NCI-H1105 treated with DMSO at 0.1 percent for 48 hours (cell line): ENCODE measurements around the gene WDR70.
A peak's percentile ranks its signal among the peaks of the same experiment; 100 is the strongest.
"Not testable (repeated sequence)": the region's sequence is repeated elsewhere in the genome, so short reads cannot be mapped to it uniquely, and the experiment has no call there.

ENCODE experiments used
- DNase-seq: peaks from one replicate; lab custom pipeline; 2025; lab: John Stamatoyannopoulos, UW

Gene WDR70

GRCh38 chr5:37379100-37379628 lies at the start of gene WDR70:
Gene WDR70 (plus strand): TSS chr5:37379318. CDS start chr5:37379368, 50 bp downstream.
- peak; percentile 85 for DNase-seq

GRCh38 chr5:37334754-37335153 lies 44.4 kb upstream of the WDR70 start:
- DNase-seq = not testable (repeated sequence)

GRCh38 chr5:37342741-37343140 lies 36.4 kb upstream of the WDR70 start:
- not testable (repeated sequence) for DNase-seq

- no peak for DNase-seq
Observed at GRCh38 chr5:37355161-37355560, 24.0 kb upstream of the WDR70 start.

GRCh38 chr5:37370550-37370863 lies 8.6 kb upstream of the WDR70 start:
- DNase-seq = no peak

GRCh38 chr5:37370864-37371726 lies 8.0 kb upstream of the WDR70 start, which contains the start of gene NUP155:
Gene NUP155 (minus strand): TSS chr5:37371106. CDS start chr5:37370977, 129 bp downstream.
- peak; percentile 88 for DNase-seq

- DNase-seq = no peak
Observed at GRCh38 chr5:37375091-37375490, 4.0 kb upstream of the WDR70 start.

- DNase-seq = not testable (repeated sequence)
Observed at GRCh38 chr5:37378066-37378465, 1.1 kb upstream of the WDR70 start.

GRCh38 chr5:37391591-37391990 lies 12.5 kb downstream of the WDR70 start:
- DNase-seq = no peak

- DNase-seq = no peak
Observed at GRCh38 chr5:37396352-37396751, 17.2 kb downstream of the WDR70 start.

- DNase-seq = no peak
Observed at GRCh38 chr5:37400501-37400900, 21.4 kb downstream of the WDR70 start.

- DNase-seq = no peak
Observed at GRCh38 chr5:37412515-37412914, 33.4 kb downstream of the WDR70 start.

GRCh38 chr5:37415456-37415855 lies 36.3 kb downstream of the WDR70 start:
- not testable (repeated sequence) for DNase-seq

- no peak for DNase-seq
Observed at GRCh38 chr5:37417347-37417746, 38.2 kb downstream of the WDR70 start.

- no peak for DNase-seq
Observed at GRCh38 chr5:37424441-37424840, 45.3 kb downstream of the WDR70 start.

- DNase-seq = no peak
Observed at GRCh38 chr5:37428044-37428443, 48.9 kb downstream of the WDR70 start.

GRCh38 chr5:37435261-37435660 lies 56.1 kb downstream of the WDR70 start:
- DNase-seq = no peak

GRCh38 chr5:37436146-37436934 lies 57.2 kb downstream of the WDR70 start:
- DNase-seq = no peak

GRCh38 chr5:37437711-37438110 lies 58.6 kb downstream of the WDR70 start:
- DNase-seq = no peak

GRCh38 chr5:37445783-37446182 lies 66.7 kb downstream of the WDR70 start:
- DNase-seq = not testable (repeated sequence)

GRCh38 chr5:37448941-37449340 lies 69.8 kb downstream of the WDR70 start:
- no peak for DNase-seq

GRCh38 chr5:37451991-37452390 lies 72.9 kb downstream of the WDR70 start:
- DNase-seq = not testable (repeated sequence)

- DNase-seq = not testable (repeated sequence)
Observed at GRCh38 chr5:37453252-37453651, 74.1 kb downstream of the WDR70 start.
